NCI-H1048 (cell line): ENCODE measurements around the gene KANK2.
"Not testable (repeated sequence)": the region's sequence is repeated elsewhere in the genome, so short reads cannot be mapped to it uniquely, and the experiment has no call there.

ENCODE experiments used
- DNase-seq: peaks from one replicate; lab custom pipeline; 2025; lab: John Stamatoyannopoulos, UW

Gene KANK2

DNA sequence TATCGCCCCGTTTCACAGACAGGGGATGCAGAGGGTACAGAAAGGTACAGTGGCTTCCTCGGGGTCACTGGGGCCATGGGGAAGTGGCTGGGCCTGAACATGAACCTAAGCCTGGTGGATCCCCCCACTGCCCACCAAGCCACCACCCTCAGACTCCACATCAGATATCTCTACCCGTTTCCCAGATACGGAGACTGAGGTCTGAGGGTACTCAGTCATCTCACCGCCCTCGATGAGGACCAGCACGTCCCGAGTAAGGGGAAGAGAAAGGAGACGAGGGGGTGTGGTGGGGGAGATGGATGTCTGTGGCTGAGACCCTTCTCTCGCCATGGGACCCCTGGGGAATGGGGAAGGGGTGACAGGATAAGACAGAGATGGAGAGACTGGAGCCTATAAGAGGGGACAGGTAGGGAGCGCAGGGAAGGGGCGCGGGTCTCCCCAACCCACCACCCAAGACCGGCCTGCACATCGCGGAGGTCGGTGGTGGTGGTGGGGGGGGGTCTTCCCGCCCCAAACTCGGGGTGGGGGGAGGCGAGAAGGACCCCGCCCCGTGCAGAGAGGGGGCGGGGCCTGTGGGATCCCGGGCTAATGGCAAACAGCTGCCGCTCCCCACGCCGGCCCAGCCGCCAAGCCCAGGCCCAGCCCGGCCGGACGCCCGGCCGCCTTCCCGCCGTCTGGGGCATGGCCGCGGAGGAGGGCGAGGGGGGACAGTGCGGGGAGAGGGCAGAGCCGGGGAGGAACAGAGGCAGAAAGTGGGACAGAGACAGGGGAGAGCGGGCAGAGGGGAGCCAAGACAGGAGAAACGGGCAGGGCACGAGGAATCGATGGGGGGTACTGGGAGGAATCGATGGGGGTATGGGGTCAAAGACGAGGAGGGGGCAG, 698 bp downstream of the KANK2 start:
- DNase-seq = no peak

DNA sequence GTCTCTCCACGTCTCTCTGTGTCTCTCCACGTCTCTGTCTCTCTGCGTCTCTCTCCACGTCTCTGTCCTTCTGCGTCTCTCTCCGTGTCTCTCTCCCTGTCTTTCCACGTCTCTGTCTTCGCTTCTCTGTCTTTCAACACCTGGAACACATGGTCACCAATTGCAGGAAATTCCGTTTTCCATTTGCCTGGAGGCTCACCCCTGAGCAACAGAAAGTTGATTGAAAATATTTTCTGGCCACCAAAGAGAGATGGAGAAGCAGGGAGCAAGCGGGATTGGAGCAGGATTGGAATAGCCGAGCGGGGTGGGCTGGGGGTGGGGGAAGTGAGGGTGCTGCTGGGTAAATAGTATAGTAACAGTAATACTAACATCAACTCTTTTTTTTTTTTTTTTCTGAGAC, 1.7 kb downstream of the KANK2 start:
- DNase-seq = no peak

DNA sequence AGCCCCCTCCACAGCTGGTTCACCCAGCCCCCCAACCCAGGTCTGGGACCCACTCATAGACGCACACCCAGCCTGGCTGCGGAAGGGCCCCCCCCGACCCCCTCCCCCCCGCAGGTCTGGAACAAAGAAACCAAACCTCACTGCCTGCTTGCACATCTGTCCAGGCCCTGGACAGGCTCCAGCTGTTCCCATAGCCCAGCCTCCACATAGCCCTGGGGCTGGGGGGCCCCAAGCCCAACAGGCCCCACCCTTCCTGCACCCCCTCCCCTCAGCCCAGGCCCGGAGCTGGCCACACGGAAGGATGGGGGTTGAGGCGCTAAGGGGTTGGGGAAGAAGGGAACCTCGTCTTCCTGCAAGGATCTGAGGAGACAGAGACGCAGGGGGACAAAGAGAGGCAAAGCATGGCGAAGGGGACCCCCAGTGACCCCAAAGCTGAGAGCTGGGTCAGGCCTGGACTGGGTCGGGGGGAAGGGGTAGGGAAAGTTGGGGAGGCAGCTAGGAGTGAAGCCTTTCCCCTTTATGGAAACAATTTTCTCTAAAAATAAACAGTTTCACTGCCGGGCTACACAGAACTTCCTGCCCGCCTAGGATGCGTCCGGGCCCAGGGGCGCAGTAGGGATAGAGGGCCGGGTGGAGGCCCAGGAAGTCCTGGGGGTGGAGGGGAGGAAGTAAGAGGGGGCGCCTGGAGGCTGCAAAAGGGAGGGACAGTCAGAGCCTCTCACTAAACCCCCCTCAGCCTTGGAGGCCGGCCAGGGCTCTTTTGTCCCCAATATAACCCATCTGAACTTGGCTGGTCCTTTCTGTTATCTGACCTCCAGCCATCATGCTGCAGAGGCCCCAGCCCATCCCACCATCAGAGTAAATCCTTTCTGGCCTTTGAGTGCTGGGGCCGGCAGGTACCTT, 2.4 kb downstream of the KANK2 start:
- no peak for DNase-seq

DNA sequence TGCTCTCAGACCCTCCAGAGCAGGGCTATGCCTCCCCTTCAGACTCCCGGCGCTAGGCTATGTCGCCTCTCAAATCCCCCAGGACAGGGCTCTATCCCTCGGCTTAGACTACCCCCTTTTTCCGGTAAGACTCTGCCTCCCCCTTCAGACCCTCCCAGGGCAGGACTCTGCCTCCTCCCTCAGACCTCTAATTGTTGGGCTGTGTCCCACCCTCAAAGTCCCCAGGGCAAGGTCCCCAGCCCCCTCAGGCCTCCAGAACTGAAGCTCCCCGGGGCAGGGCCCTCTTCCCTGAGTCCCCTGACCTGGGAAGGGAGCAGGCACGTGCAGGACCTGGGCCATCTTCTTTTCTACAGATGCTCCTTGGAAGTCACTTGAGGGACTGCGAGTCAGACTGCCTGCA, 3.2 kb downstream of the KANK2 start:
- no peak for DNase-seq

DNA sequence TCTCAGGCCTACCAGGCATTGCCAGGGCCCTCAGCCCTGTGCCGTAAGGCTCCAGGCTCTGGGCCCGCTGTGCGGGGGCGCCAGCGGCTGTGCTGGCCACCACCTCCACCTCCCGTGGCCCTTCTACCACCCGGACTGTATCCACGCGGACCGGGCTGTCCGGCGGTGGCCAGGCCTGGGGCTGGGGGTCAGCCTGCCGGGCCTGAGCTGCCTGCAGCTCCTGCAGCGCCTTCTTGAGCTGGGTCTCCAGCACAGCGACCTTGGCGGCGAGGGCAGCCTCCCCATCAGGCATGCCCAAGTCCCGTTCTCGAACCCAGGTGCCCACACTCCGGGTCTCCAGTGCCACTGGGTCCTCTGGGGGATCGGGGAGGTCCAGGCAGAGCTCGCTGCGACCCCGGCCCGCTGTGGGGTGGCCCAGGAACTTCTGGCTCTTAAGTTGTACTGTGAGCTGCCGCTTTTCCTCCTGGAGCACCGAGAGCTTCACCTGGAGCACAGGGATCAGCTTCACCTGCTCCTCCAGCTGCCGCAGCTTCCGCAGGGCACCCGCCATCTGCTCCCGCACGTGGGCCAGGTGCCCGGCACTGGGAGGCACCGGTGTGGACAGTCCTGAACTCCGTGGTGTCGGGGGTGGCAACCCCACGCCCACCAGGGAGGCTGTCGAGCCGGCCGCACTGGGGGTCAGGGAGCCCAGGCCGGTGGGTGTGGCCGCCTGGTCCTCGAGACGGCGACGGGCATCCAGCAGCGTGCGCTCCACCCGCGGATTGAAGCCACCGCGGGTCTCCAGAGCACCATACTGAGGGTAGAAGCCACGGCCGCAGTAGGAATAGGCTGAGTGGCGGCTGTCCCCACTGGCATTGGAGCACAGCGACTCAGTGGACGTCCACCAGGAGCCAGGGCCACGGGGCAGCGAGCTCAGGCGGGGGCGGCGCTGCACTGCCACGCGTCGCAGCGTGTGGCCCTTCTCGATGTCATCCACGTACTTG, 4.1 kb downstream of the KANK2 start:
- DNase-seq = no peak

DNA sequence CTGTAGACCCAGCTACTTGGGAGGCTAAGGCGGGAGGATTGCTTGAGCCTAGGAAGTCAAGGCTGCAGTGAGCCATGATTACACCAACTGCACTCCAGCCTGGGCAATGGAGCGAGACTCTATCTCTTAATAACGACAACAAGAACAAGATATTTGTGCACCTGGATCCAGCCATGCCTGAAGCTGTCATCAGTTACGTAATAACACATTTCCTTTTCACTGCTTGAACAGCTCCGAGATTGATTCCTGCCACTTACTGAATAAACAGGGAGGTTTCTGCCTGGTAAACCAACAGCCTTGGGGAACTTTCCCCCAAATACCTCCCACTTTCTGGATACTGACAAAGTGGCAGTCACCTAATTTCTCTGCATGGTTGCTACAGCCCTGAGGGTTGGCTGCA, 5.4 kb downstream of the KANK2 start:
- no peak for DNase-seq

DNA sequence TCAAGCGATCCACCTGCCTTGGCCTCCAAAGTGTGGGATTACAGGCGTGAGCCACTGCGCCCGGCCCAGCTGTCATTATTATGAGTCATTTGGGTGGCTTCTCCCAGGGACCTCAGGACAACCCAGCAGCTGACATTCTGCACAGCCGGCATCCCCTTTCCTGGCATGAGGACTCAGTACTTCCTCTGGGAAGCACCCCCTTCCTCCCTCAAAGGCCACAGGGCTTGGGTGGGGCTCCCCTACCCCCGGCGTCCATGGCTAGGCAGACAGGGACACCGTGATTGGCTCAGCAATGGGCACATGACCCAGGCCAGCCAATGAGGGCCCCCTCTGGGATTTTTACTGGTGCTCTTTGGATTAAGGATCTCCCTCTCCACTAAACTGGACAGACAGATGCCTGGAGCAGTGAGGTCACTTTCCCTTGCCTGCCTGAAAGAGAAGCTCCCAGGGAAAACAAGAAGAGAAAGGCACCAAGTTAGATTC, 6.0 kb downstream of the KANK2 start:
- no peak for DNase-seq

DNA sequence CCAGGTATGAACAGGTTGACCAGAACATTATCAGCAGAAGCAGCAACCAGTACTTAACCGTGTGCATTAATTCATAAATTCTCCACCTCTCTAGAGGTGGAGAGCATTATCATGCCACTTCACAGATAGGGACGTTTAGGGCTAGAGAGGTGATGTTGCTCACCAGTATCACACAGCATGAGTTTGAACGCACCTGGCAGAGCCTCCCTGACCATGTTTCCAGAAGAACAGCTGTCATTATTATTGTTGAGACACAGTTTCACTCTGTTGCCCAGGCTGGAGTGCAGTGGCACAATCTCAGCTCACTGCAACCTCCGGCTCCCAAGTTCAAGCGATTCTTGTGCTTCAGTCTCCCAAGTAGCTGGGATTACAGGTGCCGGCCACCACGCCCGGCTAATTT, 6.8 kb downstream of the KANK2 start:
- no peak for DNase-seq

DNA sequence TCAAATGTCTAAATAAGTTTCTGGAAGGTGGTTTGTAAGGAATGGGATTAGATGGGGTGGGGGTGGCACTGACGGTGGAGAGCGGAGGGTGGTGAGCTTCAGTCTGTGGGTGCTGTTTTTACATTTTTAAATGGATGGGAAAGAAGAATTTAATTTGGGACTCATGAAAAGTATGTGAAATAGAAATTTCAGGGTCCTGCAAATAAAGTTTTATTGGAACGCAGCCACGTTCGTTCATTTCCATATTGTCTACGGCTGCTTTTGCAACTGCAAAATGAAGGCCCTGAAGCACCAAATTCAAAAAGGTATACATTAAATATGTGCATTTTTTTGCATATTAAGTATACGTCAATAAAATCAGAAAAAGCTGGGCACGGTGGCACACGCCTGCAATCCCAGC, 9.9 kb downstream of the KANK2 start:
- DNase-seq = no peak

DNA sequence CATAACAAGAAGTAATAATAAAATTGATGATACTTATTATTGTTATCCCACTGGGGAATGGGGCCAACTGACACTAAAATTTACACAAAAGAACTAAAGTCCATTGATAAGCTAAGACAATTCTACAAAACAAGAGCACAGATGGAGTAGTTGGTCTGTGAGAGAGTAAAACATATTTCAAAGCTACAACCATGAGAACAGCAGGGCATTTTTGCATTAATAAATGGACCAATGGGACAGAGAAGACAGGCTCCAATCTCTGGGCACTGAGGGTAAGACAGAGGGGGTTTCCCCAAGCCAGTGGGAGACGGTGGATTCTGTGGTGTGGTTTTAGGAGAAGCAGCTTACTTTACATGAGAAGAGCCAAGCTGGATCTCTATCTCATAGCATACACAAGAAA, 14.4 kb downstream of the KANK2 start:
- DNase-seq = no peak

DNA sequence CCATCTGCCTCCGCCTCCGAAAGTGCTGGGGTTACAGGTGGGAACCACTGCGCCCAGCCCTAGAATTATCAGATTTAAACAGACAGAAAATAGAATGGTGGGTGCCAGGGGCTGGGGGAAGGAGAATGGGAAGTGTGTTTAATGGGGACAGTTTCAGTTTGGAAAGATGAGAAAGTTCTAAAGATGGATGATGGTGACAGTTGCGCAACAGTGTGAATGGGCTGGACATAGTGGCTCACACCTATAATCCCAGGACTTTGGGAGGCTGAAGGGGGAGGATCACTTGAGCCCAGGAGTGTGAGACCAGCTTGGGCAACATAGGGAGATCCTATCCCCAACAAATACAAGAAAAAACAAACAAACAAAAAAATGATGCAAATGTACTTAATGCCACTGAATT, 15.9 kb downstream of the KANK2 start:
- DNase-seq = no peak

DNA sequence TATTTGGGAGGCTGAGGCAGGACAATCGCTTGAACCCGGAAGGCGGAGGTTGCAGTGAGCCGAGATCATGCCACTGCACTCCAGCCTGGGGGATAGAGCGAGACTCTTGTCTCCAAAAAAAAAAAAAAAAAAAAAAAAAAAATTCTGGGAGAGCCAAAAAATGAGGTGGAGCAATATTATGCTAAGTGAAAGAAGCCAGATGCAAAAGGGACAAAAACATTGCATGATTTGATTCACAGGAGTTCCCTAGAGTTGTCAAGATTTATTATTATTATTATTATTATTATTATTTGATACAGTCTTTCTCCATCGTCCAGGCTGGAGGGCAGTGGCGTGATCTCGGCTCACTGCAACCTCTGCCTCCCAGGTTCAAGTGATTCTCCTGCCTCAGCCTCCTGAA, 16.4 kb downstream of the KANK2 start:
- DNase-seq = not testable (repeated sequence)

DNA sequence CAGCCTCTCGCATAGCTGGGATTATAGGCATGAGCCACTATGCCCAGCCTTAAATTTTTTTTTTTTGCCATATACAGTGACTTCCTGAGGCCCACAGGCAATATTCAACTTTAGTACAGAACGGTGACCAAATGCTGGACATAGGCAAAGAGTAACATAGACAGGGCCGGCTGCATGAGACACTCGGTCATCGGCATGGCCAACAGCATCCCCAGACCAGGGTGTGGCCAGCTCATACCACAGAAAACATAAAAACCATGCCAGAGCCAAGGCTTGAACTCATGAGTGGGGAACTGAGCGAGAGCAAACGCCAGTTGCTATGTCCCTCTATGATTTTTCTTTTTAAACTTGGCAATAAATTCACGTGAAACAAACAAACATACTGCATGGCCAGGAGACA, 17.0 kb downstream of the KANK2 start:
- no peak for DNase-seq

DNA sequence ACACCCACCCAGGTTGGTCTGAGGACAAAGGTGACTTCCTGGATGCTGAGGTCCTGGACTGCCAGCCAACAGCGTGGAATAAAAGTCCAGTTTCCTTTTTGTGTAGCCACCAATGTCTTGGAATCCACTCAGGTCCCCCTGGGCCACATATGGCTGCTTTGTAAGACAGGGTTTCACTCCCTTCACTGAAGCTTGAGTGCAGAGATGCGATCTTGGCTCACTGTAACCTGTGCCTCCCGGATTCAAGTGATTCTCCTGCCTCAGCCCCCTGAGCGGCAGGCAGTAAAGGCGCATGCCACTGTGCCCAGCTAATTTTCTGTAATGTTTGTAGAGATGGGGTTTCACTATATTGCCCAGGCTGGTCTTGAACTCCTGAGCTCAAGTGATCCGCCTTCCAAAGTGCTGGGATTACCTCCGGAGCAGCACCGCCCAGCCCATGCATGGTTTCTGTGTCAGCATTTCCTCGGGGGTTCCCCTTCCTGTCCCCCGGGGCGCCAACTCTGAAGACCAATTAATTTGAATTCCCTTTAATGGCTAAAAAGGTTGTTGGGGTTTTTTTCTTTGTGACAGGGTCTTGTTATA, 17.5 kb downstream of the KANK2 start:
- DNase-seq = no peak

DNA sequence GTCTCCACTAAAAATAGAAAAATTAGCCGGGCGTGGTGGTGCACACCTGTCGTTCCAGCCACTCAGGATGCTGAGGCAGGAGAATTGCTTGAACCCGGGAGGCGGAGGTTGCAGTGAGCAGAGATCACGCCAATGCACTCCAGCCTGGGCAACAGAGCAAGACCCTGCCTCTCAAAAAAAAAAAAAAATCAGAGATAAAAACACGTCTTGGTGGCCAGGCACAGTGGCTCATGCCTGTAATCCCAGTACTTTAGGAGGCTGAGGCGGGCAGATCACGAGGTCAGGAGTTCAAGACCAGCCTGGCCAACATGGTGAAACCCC, 18.2 kb downstream of the KANK2 start:
- DNase-seq = not testable (repeated sequence)

DNA sequence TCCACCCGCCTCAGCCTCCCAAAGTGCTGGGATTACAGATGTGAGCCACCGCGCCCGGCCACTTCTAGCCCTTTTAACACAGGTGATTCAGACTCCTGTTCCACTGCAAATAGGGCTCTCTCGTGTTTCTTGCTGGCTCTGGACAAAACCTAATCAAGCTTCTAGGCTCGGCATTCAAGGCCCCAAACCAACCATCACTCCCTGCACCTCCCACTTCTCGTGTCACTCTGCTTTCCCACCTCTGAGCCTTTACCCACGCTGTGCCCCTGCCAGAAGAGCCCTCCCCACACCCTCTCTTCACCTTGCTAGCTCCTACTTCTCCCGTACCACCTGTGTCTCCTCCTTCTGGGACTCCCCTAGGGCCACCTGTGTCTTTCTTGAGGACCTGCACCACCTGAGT, 19.8 kb downstream of the KANK2 start:
- no peak for DNase-seq

DNA sequence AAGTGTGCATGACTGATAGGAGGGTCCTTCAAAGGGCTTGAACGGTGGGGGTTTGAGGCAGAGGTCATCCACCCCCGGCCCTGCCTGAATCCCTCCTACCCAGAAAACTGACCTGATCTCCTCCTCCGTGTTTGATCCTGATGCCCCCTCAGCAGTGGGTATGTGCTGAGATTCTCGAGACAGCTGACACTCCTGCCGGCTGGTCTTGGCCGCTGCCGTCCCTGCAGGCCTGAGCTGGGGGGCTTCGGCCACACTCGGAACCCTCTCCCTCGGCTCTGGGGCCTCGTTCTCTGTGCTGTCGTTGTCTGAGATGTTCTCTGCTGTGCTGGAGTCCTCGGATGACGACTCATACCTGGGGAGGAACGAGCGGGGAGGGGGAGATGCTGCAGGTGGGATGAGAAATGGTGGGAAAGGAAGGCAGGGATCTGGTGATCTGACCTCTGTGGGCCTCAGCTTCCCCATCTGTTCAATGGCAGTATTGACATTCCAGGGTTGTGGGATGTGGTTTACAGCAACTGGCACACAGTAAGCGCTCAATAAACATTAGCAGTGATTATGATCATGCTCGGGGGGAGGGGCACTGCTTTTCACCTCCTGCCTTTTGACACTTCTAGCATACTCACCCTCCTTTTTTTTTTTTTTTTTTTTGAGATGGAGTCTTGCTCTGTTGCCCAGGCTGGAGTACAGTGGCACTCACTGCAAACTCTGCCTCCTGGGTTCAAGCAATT, 20.7 kb downstream of the KANK2 start:
- DNase-seq = no peak

DNA sequence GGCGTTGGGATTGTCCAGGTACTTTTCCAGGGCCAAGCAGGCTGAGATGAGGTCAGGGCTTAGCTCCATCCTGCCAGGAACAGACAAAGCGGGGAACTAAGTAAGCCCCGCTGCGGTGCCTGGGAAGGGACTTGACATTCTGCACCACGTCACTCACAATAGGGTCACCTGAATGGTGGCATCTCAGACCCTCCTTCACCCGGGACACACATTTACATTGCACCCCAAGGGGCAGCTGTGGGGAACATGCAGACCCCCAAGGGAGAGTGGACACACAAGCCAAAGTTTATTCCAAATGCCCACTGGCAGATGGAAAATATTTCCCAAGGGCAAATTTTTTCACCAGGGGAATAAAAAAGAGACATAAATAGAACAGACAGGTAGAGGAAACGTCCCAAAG, 21.4 kb downstream of the KANK2 start:
- no peak for DNase-seq

DNA sequence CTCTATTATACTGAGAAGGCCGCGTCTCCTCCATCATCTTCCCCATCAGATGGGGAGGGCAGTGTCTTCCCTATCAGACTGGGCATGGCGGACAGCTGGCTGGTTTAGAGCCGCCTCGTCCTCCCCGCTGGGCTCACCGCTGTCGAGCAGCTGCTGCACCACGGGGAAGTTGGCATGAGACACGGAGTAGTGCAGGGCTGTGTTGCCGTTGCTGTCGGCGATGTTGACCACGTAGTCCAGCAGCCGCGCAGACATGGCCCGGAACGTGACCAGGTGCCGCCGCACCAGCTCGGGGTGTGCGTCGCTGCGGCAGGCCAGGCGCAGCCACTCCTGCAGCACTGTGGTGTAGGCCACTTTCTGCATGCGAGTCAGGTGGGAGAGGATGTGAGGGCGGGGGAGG, 23.0 kb downstream of the KANK2 start:
- no peak for DNase-seq

DNA sequence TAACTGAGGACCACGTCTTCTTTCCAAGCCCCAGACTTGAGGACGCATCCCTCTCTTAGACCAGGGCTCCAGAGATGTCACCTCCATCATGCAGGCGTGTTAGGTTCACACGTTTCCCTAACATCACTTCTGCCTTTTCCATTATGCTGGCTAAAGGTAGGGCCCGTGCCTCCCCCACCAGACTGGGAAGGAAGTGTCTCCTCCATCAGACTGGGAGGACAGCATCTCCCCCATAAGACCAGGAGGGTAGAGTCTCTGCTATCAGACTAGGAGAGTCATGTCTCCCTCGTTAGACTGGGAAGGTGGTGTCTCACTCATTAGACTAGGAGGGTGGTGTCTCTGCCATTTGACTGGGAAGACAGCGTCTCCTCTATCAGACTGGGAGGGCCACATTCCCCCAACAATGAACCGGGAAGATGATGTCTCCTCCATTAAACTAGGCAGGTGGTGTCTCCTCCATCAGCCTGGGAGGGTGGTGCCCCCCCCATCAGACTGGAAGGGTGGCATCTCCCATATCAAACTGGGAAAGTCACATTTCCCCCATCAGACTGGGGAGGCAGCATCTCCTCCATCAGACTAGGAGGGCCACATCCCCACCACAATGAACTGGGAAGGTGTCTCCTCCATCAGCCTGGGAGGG, 23.7 kb downstream of the KANK2 start:
- no peak for DNase-seq
